ENCODE results near the gene CCDC152. TPM values are rescaled to one million over a fixed set of nuclear protein-coding genes. Genes with fewer than 3 reads are reported as not detected.

The CCDC152 gene
- total and polyA plus RNA-seq, 2 of the 13 experiments (the other 11 are each of a cell fraction or from before 2014, with no cell fraction given), result 0.20 to 0.36 TPM

DNA sequence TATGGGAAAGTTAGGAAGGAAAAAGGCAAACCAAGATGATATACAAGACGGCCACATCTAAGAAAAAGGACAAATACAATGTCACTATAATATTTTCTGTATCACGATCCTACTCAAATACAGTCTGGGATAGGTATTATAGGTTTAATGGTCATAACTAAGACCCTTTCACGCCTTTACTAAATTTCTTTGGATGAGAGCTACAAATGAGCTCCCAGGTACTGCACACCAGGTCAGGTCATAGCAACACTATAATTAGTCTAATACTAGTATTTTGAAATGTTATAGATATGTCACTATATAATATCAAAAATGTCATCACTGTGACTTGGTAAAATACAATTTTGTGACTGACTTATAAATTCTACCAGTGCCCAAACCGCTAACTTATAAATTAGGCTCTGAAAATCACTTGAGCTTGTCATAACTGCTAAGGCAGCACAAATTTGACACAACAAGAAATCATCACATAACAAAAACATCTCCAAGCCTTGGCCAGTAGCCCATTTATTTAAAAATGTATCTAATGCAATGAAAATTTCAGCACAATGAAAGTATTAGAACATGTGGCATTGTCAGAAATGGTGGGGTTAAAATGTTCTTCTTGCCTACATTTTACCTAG lies 48.2 kb downstream of the CCDC152 start (continued):
- TF ChIP-seq ZBTB1 (CRISPR knock-in tag; IDR thresholded peaks at IDR 0.05; ENCODE audit: borderline replicate concordance) (no peak), HOXA3 (CRISPR knock-in tag; IDR thresholded peaks at IDR 0.05) (no peak), RBFOX2 (IDR thresholded peaks at IDR 0.05; ENCODE audit: low read depth, low read length) (peak; percentile 82), PAF1 (CRISPR knock-in tag; IDR thresholded peaks at IDR 0.05) (peak; percentile 71), SIN3A (IDR thresholded peaks at IDR 0.05; ENCODE audit: borderline replicate concordance, low read depth, low read length) (no peak), POLR2AphosphoS5 (IDR thresholded peaks at IDR 0.05; ENCODE audit: low read depth, low read length) (peak; percentile 44), PLRG1 (conservative IDR thresholded peaks at IDR 0.05) (no peak), ZNF24 (IDR thresholded peaks at IDR 0.05) (no peak), CBX1 (IDR thresholded peaks at IDR 0.05; ENCODE audit: low read depth) (no peak), ZNF556 (CRISPR knock-in tag; IDR thresholded peaks at IDR 0.05; ENCODE audit: borderline replicate concordance) (no peak)
- TF ChIP-seq, protein P1, sequence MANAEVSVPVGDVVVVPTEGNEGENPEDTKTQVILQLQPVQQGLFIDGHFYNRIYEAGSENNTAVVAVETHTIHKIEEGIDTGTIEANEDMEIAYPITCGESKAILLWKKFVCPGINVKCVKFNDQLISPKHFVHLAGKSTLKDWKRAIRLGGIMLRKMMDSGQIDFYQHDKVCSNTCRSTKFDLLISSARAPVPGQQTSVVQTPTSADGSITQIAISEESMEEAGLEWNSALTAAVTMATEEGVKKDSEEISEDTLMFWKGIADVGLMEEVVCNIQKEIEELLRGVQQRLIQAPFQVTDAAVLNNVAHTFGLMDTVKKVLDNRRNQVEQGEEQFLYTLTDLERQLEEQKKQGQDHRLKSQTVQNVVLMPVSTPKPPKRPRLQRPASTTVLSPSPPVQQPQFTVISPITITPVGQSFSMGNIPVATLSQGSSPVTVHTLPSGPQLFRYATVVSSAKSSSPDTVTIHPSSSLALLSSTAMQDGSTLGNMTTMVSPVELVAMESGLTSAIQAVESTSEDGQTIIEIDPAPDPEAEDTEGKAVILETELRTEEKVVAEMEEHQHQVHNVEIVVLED (CRISPR knock-in tag; IDR thresholded peaks at IDR 0.05; ENCODE audit: borderline replicate concordance), result no peak

GRCh38 chr5:42806004-42806700 lies 49.5 kb downstream of the CCDC152 start:
- ATAC-seq (no peak), DNase-seq (ENCODE audit: low spot score) (no peak), FAIRE-seq (no peak)
- Histone ChIP-seq H3K4me2 (ENCODE audit: low read depth, low read length) (peak overlapping the region; percentile 80), H3K9ac (ENCODE audit: insufficient read depth, low read depth, low read length) (no peak overlapping the region), H4K20me1 (ENCODE audit: insufficient read depth, low read length) (peaks cover 100% of the 10 kb centered on the region), H3K9me3 (ENCODE audit: low read length) (no peaks in the 10 kb centered on the region), H3K27me3 (ENCODE audit: control insufficient read depth in 1 of 2, insufficient read depth in 2 of 2, low read length in 2 of 2) (peaks cover 0 to 2% of the 10 kb centered on the region in 2 experiments; a peak in 1 of 5 replicates), H3K36me3 (replicated peaks in 1 of 2; ENCODE audit: control insufficient read depth in 1 of 2, insufficient read depth in 2 of 2, low read length in 2 of 2) (peaks cover 5 to 70% of the 10 kb centered on the region in 2 experiments), H3K27ac (ENCODE audit: extremely low read length, insufficient read depth, low read length) (peak overlapping the region; percentile 96), H3K4me3 (replicated peaks in 1 of 3; ENCODE audit: insufficient read depth in 1 of 3, low read depth in 2 of 3, low read length in 3 of 3) (peak overlapping the region in 1 of 3 experiments; percentile 9; a peak in 1 of 6 replicates), H3K79me2 (ENCODE audit: insufficient read depth, low read length) (peaks cover 53% of the 10 kb centered on the region), H2AFZ (ENCODE audit: low read length) (no peak overlapping the region), H3K4me1 (ENCODE audit: insufficient read depth, low read length) (peaks cover 30% of the 10 kb centered on the region)
- ChIA-PET CTCF (ENCODE audit: low intra/inter-chr PET ratio, low total read pairs) (no interaction called here), POLR2A (no interaction called here)
- no TSS peak for BruUV-seq (replicated peaks)
- intact Hi-C loops (cut with micrococcal nuclease; ENCODE audit: unreplicated experiment), result no loop called here
- 78% methylated on average over 2 of the region's 2 CpGs for WGBS (ENCODE audit: low lambda C conversion rate)
- in situ Hi-C loops (cut with HindIII; ENCODE audit: extremely low pct_ligation_motif_present, low pct_unique_long_range_greater_than_20kb), result loop anchor here (10.0 to 25.0 kb wide), 2 partner anchors 79 to 206 kb away; no protein-coding TSS in a partner anchor
- TF ChIP-seq ZNF335 (CRISPR knock-in tag; IDR thresholded peaks at IDR 0.05) (no peak), NR1H2 (CRISPR knock-in tag; IDR thresholded peaks at IDR 0.05; ENCODE audit: borderline replicate concordance, low read depth) (no peak), POLR2AphosphoS5 (IDR thresholded peaks at IDR 0.05; ENCODE audit: low read depth, low read length) (peak; percentile 59; the same call in 1 of the 2 replicates), PAF1 (CRISPR knock-in tag; IDR thresholded peaks at IDR 0.05) (peak; percentile 48; the same call in 1 of the 2 replicates), KLF6 (CRISPR knock-in tag; IDR thresholded peaks at IDR 0.05) (no peak), PHF5A (CRISPR knock-in tag; IDR thresholded peaks at IDR 0.05; ENCODE audit: low read depth, unreplicated experiment) (peak; percentile 44), MBD4 (IDR thresholded peaks at IDR 0.05; ENCODE audit: borderline replicate concordance, low read length) (peak; percentile 20; the same call in 1 of the 2 replicates), RBAK (CRISPR knock-in tag; IDR thresholded peaks at IDR 0.05) (no peak), RBM22 (optimal IDR thresholded peaks at IDR 0.05; ENCODE audit: low read length) (peak; percentile 91), ZNF550 (CRISPR knock-in tag; IDR thresholded peaks at IDR 0.05; ENCODE audit: borderline replicate concordance) (no peak), HNF4A (CRISPR knock-in tag; IDR thresholded peaks at IDR 0.05) (no peak), CBX2 (IDR thresholded peaks at IDR 0.05; ENCODE audit: low read depth, low read length) (no peak), CBX2 (CRISPR knock-in tag; IDR thresholded peaks at IDR 0.05; ENCODE audit: low read depth) (no peak)

Measured in HepG2 (cell line).